GM12874 (cell line): ENCODE results near the gene EIF4H.

Experiments
- CTCF ChIP-seq: IDR thresholded peaks from 2 replicates; pipeline ENCODE4 v1.5.1; 2011; ENCODE audit warnings: low read depth, mild to moderate bottlenecking, control low read depth, low read length, moderate library complexity; ENCODE audit not compliant: insufficient read depth

Gene EIF4H

GRCh38 chr7:74224511-74224832 lies 50.3 kb downstream of the EIF4H start:
- no peak for TF ChIP-seq CTCF

- TF ChIP-seq CTCF: no peak
Measured at GRCh38 chr7:74225400-74225799, 51.2 kb downstream of the EIF4H start.

GRCh38 chr7:74226633-74227032 lies 52.5 kb downstream of the EIF4H start:
- no peak for TF ChIP-seq CTCF

- no peak for TF ChIP-seq CTCF
Measured at GRCh38 chr7:74228951-74229900, 55.1 kb downstream of the EIF4H start.

- TF ChIP-seq CTCF: no peak
Measured at GRCh38 chr7:74230446-74231231, 56.5 kb downstream of the EIF4H start.

- no peak for TF ChIP-seq CTCF
Measured at GRCh38 chr7:74231232-74231590, 57.1 kb downstream of the EIF4H start.

- TF ChIP-seq CTCF: no peak
Measured at GRCh38 chr7:74233655-74234285, 59.6 kb downstream of the EIF4H start.
